Spleen (tissue), 7 donors: ENCODE results near the gene EIF4H.

Source experiments
- CTCF ChIP-seq, 11 experiments: fragments of 200-600 bp in 7 of 11; fragments of 450-650 bp in 4 of 11; sonication (generic) in 4 of 11; IDR thresholded peaks in 8 of 11; conservative IDR thresholded peaks in 3 of 11; 1 replicate in 7 of 11; 2 replicates in 4 of 11; pipeline versions ENCODE4 v1.4.0 to v1.8.0; 2016 to 2021; ENCODE audit warnings: antibody characterized with exemption in 11 of 11, inconsistent platforms in 4 of 11, mild to moderate bottlenecking in 1 of 11
- POLR2A ChIP-seq, 3 donors: fragments of 450-650 bp; IDR thresholded peaks; one replicate each; pipeline ENCODE4 v1.5.1; 2017; ENCODE audit warnings: antibody characterized with exemption in 3 of 3, mild to moderate bottlenecking in 1 of 3
- POLR2AphosphoS5 ChIP-seq, 3 donors: sonication (generic); formaldehyde crosslinking; IDR thresholded peaks; one replicate each; pipeline ENCODE4 v1.5.1; 2017; ENCODE audit warnings: antibody characterized with exemption in 3 of 3
- donor health status: DM: no; HTN: no; CAD: no; lungs with moderate emphysema.
- donor health status: DM: no; HTN: no; CAD: no.
- donor health status: DM: no; HTN: no; CAD: no.

DNA sequence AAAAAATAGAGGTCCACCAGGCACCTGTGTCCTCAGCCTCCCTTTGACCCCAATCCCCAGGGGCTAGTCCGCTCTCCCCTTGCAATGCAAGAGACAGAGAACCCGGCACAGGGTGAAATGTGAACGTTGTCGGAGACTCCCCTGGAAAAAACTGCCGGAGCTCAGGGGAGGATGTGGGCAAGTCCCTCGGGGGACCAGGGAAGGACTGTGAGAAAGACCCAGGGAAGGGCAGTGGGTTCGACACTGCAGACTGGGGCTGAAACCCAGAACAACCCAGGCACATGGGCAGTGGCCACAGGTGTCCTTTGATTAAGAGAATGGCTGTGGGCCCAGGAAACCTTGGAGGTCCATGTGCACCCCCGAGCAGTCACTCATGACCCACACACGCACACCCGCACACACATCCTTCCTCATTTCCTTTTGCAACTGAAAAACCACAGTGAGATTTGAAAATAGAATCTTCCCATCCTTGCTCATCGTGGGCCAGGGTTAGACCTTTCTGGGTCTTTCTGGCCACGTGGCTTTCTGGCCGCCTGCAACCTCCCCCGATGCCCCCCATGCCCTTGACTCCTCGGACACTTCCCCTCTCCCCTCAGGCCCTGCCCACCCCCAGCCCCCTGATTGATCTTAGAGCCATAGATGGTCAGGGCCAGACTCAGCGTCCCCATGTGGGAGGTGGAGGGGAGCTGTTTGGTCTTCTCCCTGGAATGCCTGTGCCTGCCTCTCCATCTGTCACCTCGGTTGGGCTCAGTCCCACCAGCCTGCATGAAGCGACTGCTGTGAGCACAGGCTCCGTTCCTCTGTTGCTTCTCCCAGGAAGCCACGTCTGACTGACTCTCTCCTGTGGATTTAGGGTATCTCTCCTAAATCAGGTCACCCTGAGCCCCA, 43.5 kb downstream of the EIF4H start:
- TF ChIP-seq POLR2AphosphoS5 (IDR thresholded peaks at IDR 0.05) = peak; percentile 56 to 75 (median 57)
- no peak for TF ChIP-seq CTCF (IDR thresholded peaks at IDR 0.05 in 8 of 11, conservative IDR thresholded peaks at IDR 0.05 in 3 of 11)
- no peak for TF ChIP-seq POLR2A (IDR thresholded peaks at IDR 0.05)
